CD8-positive, alpha-beta memory T cell (primary cell): ENCODE results near the gene ZFP36L2. TPM values are rescaled to one million over a fixed set of nuclear protein-coding genes. Genes with fewer than 3 reads are reported as not detected.

Experiments
- CTCF ChIA-PET: fragments of 350-600 bp; sonication (Branson Sonifier 250); formaldehyde crosslinking; loops from one replicate; lab custom pipeline; 2021; ENCODE audit warnings: antibody characterized with exemption; lab: Charles Lee
- POLR2A ChIA-PET: fragments of 350-600 bp; sonication (Branson Sonifier 250); formaldehyde crosslinking; loops from one replicate; lab custom pipeline; 2021; ENCODE audit warnings: antibody characterized with exemption; lab: Charles Lee
- DNase-seq, 5 donors: peaks; one replicate each; pipeline versions ENCODE4 v3.0.0 to v3.0.0-alpha.2; 2020 to 2022; ENCODE audit warnings: mixed read lengths in 1 of 5
- H3K27ac ChIP-seq: one replicate; pipeline ENCODE4 v1.7.0; 2013; ENCODE audit warnings: low read depth, mild to moderate bottlenecking, low read length, moderate library complexity
- H3K27me3 ChIP-seq: 2 replicates; pipeline ENCODE4 v1.7.0; 2013; ENCODE audit warnings: low read length, mild to moderate bottlenecking; ENCODE audit not compliant: insufficient read depth, poor library complexity, severe bottlenecking
- H3K36me3 ChIP-seq: 2 replicates; pipeline ENCODE4 v1.7.0; 2013; ENCODE audit warnings: mild to moderate bottlenecking, low read length, moderate library complexity; ENCODE audit not compliant: insufficient read depth
- H3K4me1 ChIP-seq: 2 replicates; pipeline ENCODE4 v1.7.0; 2013; ENCODE audit warnings: mild to moderate bottlenecking, low read length, moderate library complexity; ENCODE audit not compliant: insufficient read depth
- H3K4me3 ChIP-seq: 2 replicates; pipeline ENCODE4 v1.7.0; 2013; ENCODE audit warnings: mild to moderate bottlenecking, low read length
- H3K9me3 ChIP-seq: 2 replicates; pipeline ENCODE4 v1.7.0; 2013; ENCODE audit warnings: mild to moderate bottlenecking, low read length
- H3K27ac Mint-ChIP-seq, 8 donors: one replicate each; pipeline ENCODE4 v1.8.0; 2020 to 2021; ENCODE audit warnings: mixed read lengths in 8 of 8, mild to moderate bottlenecking in 6 of 8, inconsistent platforms in 3 of 8, moderate library complexity in 3 of 8
- H3K27me3 Mint-ChIP-seq, 2 donors: one replicate each; pipeline ENCODE4 v1.8.0; 2020 to 2021; ENCODE audit warnings: mixed read lengths in 2 of 2, mild to moderate bottlenecking in 1 of 2, moderate library complexity in 1 of 2
- H3K36me3 Mint-ChIP-seq, 3 donors: one replicate each; pipeline ENCODE4 v1.8.0; 2020 to 2021; ENCODE audit warnings: mixed read lengths in 3 of 3, inconsistent platforms in 1 of 3, mild to moderate bottlenecking in 1 of 3
- H3K4me1 Mint-ChIP-seq, 3 donors: one replicate each; pipeline ENCODE4 v1.8.0; 2020 to 2021; ENCODE audit warnings: mixed read lengths in 3 of 3, inconsistent platforms in 1 of 3, mild to moderate bottlenecking in 1 of 3
- H3K4me3 Mint-ChIP-seq, 7 donors: one replicate each; pipeline ENCODE4 v1.8.0; 2020 to 2021; ENCODE audit warnings: mixed read lengths in 7 of 7, mild to moderate bottlenecking in 6 of 7, moderate library complexity in 4 of 7, inconsistent platforms in 2 of 7
- H3K9me3 Mint-ChIP-seq, 5 donors: one replicate each; pipeline ENCODE4 v1.8.0; 2020 to 2022; ENCODE audit warnings: mixed read lengths in 5 of 5, mild to moderate bottlenecking in 3 of 5, moderate library complexity in 2 of 5, inconsistent platforms in 1 of 5
- polyA plus RNA-seq: library from polyadenylated mRNA; unstranded; fragments of 300-500 nt; fragmentation: Illumina TruSeq; gene quantifications from one replicate; pipeline ENCODE4 v1.2.3, GENCODE V29; 2021
- total RNA-seq, 2 experiments: library from RNA; stranded (reverse); gene quantifications; one replicate each; pipeline ENCODE4 v1.2.3, GENCODE V29; 2021

The ZFP36L2 gene
- total and polyA plus RNA-seq, 3 experiments from 2014 or later: 98.0 to 737 (median 98.6) TPM

DNA sequence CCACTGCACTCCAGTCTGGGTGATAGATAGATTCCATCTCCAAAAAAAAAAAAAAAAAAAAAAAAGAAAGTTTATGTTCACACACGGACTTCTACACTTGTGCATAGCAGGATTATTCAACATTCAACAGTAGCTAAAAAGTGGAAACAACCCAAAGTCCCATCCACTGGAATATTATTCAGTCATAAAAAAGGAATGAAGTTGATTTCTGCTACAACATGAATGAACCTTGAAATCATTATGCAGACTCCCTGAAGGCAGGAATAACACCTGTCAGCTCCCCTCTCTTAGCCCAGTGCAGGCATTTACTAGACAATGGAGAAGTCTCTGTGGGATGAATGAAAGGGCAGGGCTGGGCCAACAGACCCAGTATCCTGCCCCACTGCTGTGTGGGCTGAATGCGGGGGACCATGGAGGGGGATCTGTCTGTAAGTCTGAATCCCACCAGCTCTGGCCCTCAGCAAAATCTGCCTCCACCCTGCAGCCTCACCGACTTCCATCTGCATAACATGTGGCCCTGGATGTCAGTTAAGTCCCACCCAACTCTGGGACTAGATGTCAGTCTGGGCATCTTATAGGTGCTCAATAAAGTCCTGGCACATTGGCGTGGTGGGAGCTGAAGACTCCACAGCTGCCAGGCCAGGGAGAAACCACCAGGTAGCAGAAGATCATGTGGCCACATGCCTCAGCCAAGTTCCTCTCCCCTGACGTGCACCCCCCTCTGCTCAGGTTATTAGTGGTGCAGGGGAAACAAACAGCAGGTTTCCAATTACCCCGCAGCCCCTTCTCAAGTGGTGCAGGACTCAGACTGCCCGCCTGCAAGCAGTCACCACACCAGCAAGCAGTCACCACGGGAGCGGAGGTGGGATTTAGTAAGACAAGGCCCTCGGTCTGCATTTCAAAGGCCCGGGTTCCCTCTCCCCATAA, 8.9 kb downstream of the ZFP36L2 start:
- Histone ChIP-seq H3K36me3 (peaks cover 14% of the 10 kb centered on the region), H3K9me3 (no peaks in the 10 kb centered on the region), H3K4me1 (peaks cover 40% of the 10 kb centered on the region), H3K27me3 (no peaks in the 10 kb centered on the region), H3K4me3 (peak overlapping the region; percentile 37), H3K27ac (peak overlapping the region; percentile 97)
- Mint-ChIP-seq H3K4me3 (peak overlapping the region; percentile 28 to 99 (median 96)), H3K27ac (peak overlapping the region; percentile 91 to 99 (median 98)), H3K27me3 (peaks cover 0 to 10% of the 10 kb centered on the region in 2 donors), H3K36me3 (peaks cover 14 to 38% (median 17%) of the 10 kb centered on the region in 3 donors), H3K4me1 (peaks cover 52 to 67% (median 62%) of the 10 kb centered on the region in 3 donors), H3K9me3 (peaks cover 0 to 5% (median 0%) of the 10 kb centered on the region in 5 donors)
- ChIA-PET CTCF (interaction anchor here (0.9 to 19.6 kb wide), 9 partner anchors 8 to 270 kb away, joined by 3 to 820 read pairs (median 19); partner anchors contain the start of gene ZFP36L2), POLR2A (interaction anchor here (0.7 to 13.5 kb wide), 14 partner anchors 7 to 87 kb away, joined by 3 to 590 read pairs (median 5); partner anchors contain the start of gene ZFP36L2)
- peak in 3 of 5 donors; percentile 11 to 59 (median 40) for DNase-seq

DNA sequence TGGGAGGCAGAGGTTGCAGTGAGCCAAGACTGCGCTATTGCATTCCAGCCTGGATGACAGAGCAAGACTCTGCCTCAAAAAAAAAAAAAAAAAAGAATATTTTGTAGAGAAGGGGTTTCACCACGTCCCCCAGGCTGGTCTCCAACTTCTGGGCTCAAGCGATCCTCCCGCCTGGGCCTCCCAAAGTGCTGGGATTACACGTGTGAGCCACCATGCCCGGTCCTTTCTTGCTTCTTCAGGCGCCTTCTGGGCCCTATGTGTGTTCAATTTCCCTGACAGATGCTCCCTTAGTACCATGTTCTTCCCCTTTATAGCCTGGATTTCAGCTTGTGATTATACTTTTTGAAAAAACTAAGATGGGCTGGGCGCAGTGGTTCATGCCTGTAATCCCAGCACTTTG, 9.8 kb downstream of the ZFP36L2 start:
- Histone ChIP-seq H3K36me3 (peaks cover 5% of the 10 kb centered on the region), H3K27me3 (no peaks in the 10 kb centered on the region), H3K4me1 (peaks cover 40% of the 10 kb centered on the region), H3K9me3 (no peaks in the 10 kb centered on the region), H3K4me3 (no peak overlapping the region), H3K27ac (no peak overlapping the region)
- ChIA-PET CTCF (interaction anchor here (1.1 to 19.6 kb wide), 4 partner anchors 13 to 82 kb away, joined by 6 to 820 read pairs (median 300); no protein-coding TSS in a partner anchor), POLR2A (interaction anchor here (0.7 to 13.5 kb wide), 5 partner anchors 12 to 86 kb away, joined by 3 to 590 read pairs (median 40); partner anchors contain the start of gene ZFP36L2)
- DNase-seq: no peak
- Mint-ChIP-seq H3K27me3 (peaks cover 0 to 7% of the 10 kb centered on the region in 2 donors), H3K4me3 (no peak overlapping the region), H3K4me1 (peaks cover 50 to 71% (median 61%) of the 10 kb centered on the region in 3 donors), H3K27ac (peak overlapping the region in 6 of 8 donors; percentile 29 to 99 (median 73)), H3K36me3 (peaks cover 9 to 32% (median 9%) of the 10 kb centered on the region in 3 donors), H3K9me3 (peaks cover 0 to 2% (median 0%) of the 10 kb centered on the region in 5 donors)

DNA sequence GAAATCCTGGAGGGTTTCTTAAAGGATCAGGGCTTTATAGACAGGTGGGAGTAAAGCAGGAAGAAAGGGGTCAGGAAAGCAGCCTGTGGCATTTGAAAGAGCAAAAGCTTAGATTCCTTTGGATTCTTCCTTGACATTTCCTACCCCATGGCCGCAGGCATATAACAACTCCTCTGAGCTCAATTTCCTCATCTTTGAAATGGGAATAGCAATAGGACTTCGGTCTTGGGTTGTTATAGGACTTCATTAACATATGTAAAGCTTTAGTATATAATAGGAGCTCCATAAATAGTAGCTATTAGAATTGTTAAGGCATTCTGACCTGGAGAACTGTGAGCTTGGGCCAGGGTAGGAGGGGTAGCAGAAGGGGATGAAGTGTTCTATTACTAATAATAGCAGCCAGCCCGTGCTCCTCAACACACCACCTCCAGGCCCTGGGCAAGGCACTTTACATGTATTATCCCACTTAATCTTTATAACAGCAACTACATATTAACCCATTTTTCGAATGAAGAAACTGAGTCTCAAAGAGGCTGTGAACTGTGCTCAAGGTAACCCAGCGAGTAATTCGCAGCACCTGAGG, 10.6 kb downstream of the ZFP36L2 start:
- Histone ChIP-seq H3K27me3 (no peaks in the 10 kb centered on the region), H3K4me3 (no peak overlapping the region), H3K36me3 (no peaks in the 10 kb centered on the region), H3K4me1 (peaks cover 38% of the 10 kb centered on the region), H3K9me3 (no peaks in the 10 kb centered on the region), H3K27ac (no peak overlapping the region)
- Mint-ChIP-seq H3K27me3 (peaks cover 0 to 2% of the 10 kb centered on the region in 2 donors), H3K27ac (peak overlapping the region in 7 of 8 donors; percentile 21 to 92 (median 68)), H3K9me3 (peaks cover 0 to 2% (median 0%) of the 10 kb centered on the region in 5 donors), H3K4me1 (peaks cover 47 to 70% (median 55%) of the 10 kb centered on the region in 3 donors), H3K36me3 (peaks cover 4 to 23% (median 5%) of the 10 kb centered on the region in 3 donors), H3K4me3 (no peak overlapping the region)
- ChIA-PET POLR2A (interaction anchor here (0.7 to 1.0 kb wide), 2 partner anchors 14 to 21 kb away, joined by 3 to 5 read pairs; no protein-coding TSS in a partner anchor), CTCF (interaction anchor here (0.8 to 19.6 kb wide), 7 partner anchors 10 to 82 kb away, joined by 3 to 820 read pairs (median 6); partner anchors contain the start of gene ZFP36L2)
- DNase-seq: no peak

DNA sequence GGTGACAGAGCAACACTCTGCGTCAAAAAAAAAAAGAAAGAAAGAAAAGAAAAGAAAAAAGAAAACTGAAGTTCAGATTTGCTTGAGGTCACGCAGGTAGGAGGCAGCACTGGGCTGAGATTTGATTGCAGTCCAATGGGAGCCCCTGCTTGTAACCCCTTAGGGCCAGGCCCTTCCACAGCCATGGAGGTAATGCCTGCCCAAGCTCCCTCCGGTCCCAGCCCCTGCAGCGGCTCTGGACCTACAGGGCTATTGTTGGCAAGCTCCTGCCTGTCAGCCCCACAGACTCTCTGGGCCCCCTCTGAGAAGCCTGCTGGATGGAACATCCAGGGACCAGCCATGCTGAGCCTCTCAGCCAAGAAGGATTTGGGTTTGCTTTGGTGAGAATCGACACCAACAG, 12.2 kb downstream of the ZFP36L2 start:
- H3K9me3 ChIP-seq: no peaks in the 10 kb centered on the region
- Mint-ChIP-seq H3K9me3 (peaks cover 0 to 2% (median 0%) of the 10 kb centered on the region in 5 donors), H3K4me1 (peaks cover 40 to 64% (median 48%) of the 10 kb centered on the region in 3 donors), H3K27me3 (peaks cover 0 to 2% of the 10 kb centered on the region in 2 donors), H3K36me3 (peaks cover 4 to 12% (median 5%) of the 10 kb centered on the region in 3 donors), H3K27ac (no peak overlapping the region), H3K4me3 (no peak overlapping the region)
- peaks cover 41% of the 10 kb centered on the region for H3K4me1 ChIP-seq
- ChIA-PET CTCF (interaction anchor here (0.8 to 19.2 kb wide), 6 partner anchors 10 to 74 kb away, joined by 3 to 580 read pairs (median 3); no protein-coding TSS in a partner anchor), POLR2A (interaction anchor here (0.6 to 1.0 kb wide), 3 partner anchors 9 to 77 kb away, joined by 3 read pairs; no protein-coding TSS in a partner anchor)
- H3K36me3 ChIP-seq: no peaks in the 10 kb centered on the region
- no peak overlapping the region for H3K4me3 ChIP-seq
- DNase-seq: no peak
- no peaks in the 10 kb centered on the region for H3K27me3 ChIP-seq
- no peak overlapping the region for H3K27ac ChIP-seq

DNA sequence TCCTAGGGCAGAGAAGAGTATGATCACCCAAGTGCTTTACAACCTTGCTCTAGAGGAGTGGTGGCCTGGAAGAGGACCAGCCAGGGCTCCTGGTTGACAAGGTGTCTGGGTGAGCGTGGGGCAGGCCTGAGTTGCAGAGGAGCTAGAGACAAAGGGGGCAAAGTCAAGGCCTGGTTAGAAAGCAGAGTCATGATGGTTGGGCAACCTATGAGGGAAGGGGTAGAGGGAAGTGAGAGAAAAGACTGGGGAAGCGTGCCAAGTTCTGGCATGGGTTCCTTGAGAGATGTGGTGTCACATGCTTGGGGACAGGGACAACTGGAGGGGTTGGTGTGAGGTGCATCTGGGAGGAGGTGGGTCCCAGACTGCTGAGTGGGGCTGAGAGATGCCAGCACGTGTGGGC, 13.5 kb downstream of the ZFP36L2 start:
- Histone ChIP-seq H3K36me3 (no peaks in the 10 kb centered on the region), H3K27me3 (no peaks in the 10 kb centered on the region), H3K4me3 (no peak overlapping the region), H3K4me1 (peaks cover 29% of the 10 kb centered on the region), H3K9me3 (no peaks in the 10 kb centered on the region), H3K27ac (no peak overlapping the region)
- ChIA-PET CTCF (interaction anchor here (1.0 to 19.2 kb wide), 6 partner anchors 10 to 86 kb away, joined by 3 to 580 read pairs (median 4); no protein-coding TSS in a partner anchor), POLR2A (interaction anchor here (0.6 kb wide), 1 partner anchor 34 kb away, joined by 3 read pairs; no protein-coding TSS in a partner anchor)
- peaks cover 29 to 58% (median 35%) of the 10 kb centered on the region in 3 donors for H3K4me1 Mint-ChIP-seq
- H3K36me3 Mint-ChIP-seq: peaks cover 4 to 12% (median 5%) of the 10 kb centered on the region in 3 donors
- H3K27me3 Mint-ChIP-seq: no peaks in the 10 kb centered on the region
- H3K4me3 Mint-ChIP-seq: peak overlapping the region in 1 of 7 donors; percentile 13
- no peak for DNase-seq
- H3K9me3 Mint-ChIP-seq: no peaks in the 10 kb centered on the region
- H3K27ac Mint-ChIP-seq: peak overlapping the region in 7 of 8 donors; percentile 26 to 88 (median 79)

DNA sequence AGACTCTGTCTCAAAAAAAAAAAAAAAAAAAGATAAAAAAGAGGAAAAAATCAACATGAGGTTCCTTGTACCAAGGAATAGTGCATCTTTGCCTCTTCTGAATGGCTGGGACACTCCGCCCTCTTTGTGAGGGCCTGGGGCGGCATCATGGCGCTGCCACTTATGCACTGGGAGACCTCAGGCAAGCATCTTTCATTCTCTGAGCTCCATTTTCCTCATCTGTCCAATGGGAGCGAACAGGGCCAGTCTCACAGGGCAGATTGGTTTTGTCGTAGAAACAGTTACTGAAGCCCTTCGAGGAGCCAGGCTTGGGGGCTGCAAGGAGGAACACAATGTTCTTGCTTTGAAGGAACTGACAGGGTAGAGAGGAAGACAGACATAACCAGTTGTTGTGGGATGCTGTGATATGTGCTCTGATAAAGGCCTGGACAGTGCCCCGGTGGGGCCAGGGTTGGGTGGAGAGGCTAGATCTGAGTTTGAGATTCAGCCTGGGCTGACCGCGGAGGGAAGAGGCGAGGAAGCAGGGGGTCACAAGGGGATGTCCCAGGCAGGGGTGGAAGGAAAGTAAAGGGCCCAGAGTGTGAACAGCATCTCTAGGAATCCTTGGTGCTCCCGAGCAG, 14.1 kb downstream of the ZFP36L2 start:
- H3K4me3 Mint-ChIP-seq: no peak overlapping the region
- H3K27me3 Mint-ChIP-seq: no peaks in the 10 kb centered on the region
- no peaks in the 10 kb centered on the region for H3K9me3 ChIP-seq
- H3K27me3 ChIP-seq: no peaks in the 10 kb centered on the region
- H3K27ac ChIP-seq: no peak overlapping the region
- ChIA-PET POLR2A (interaction anchor here (0.7 kb wide), 3 partner anchors 9 to 402 kb away, joined by 3 to 6 read pairs (median 4); no protein-coding TSS in a partner anchor), CTCF (interaction anchor here (0.7 to 19.2 kb wide), 5 partner anchors 10 to 78 kb away, joined by 3 to 580 read pairs (median 4); no protein-coding TSS in a partner anchor)
- no peaks in the 10 kb centered on the region for H3K36me3 ChIP-seq
- no peak for DNase-seq
- H3K4me1 Mint-ChIP-seq: peaks cover 25 to 58% (median 34%) of the 10 kb centered on the region in 3 donors
- no peaks in the 10 kb centered on the region for H3K9me3 Mint-ChIP-seq
- H3K27ac Mint-ChIP-seq: peak overlapping the region; percentile 2 to 86 (median 56)
- no peak overlapping the region for H3K4me3 ChIP-seq
- peaks cover 23% of the 10 kb centered on the region for H3K4me1 ChIP-seq
- H3K36me3 Mint-ChIP-seq: peaks cover 4 to 12% (median 5%) of the 10 kb centered on the region in 3 donors
